GM21529 (cell line): ENCODE data around the gene IQGAP3.

Experiments
- ATAC-seq: cut with Tn5 transposase; IDR thresholded peaks from one replicate; pipeline ENCODE4 v1.9.1; 2021; ENCODE audit not compliant: unreplicated experiment

Gene IQGAP3

DNA sequence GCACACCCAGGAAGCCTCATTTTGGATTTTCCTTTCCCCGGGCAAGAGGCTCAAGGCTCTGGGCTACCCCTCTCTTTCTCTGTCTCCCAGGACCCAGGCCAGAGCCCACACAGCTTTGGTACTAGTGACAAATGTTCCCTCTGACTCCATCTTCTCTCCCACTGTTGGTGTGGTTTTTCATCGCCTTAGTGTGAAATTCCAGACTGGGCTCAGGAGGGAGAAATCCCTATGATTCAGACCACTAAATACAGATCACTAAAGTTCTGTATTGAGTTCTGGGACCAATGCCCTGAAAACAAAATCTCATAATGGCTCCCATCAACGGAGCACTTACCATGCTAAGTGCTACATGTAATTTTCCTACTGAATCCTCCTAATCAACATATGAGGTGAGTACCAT, 26.1 kb downstream of the IQGAP3 start:
- ATAC-seq, result no peak

DNA sequence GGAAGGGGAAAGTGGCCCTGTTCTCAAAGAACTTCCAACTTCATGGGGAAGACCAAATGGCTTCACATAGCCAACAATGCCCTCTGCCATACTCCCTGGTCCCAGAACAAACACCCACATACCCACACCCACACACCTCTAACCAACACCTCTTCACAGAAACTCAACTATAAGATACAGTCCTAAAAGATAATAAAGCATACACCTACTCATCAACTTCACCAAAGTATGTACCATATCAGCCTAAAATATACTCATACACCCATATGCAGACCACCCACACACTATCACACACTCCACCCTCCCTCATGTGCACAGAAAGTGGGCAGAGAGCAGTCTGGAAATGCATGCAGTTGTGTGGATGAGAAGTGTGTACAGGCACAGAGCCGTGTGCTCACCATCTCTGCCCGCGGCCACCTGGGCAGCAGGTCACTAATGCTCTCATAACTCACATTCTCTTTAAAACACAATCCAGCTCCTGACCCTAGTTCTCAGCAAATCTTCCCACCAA, 27.7 kb downstream of the IQGAP3 start:
- ATAC-seq, result no peak

DNA sequence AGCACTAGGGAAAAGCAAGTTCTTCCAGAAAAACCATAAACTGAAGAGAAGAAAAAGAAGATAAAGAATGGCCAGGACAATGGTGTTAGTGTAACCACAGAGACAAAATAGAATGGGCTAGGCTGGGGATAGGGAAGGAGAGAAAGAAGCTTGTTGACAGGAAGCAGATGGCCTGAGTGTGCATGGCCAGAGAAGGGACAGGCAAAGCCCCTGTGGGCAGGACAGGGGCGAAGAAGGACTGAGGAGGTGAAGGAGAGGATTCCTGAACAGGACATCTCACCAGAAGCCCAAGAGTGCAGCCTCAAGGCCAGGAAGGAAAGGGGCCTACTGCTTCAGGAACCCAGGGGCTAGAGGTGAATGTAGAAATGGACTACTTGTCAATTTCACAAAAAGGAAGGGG, 29.3 kb downstream of the IQGAP3 start:
- ATAC-seq, result no peak

GRCh38 chr1:156540955-156541354, 31.4 kb downstream of the IQGAP3 start:
- ATAC-seq, result no peak

GRCh38 chr1:156539818-156540355, 32.5 kb downstream of the IQGAP3 start:
- ATAC-seq, result no peak

DNA sequence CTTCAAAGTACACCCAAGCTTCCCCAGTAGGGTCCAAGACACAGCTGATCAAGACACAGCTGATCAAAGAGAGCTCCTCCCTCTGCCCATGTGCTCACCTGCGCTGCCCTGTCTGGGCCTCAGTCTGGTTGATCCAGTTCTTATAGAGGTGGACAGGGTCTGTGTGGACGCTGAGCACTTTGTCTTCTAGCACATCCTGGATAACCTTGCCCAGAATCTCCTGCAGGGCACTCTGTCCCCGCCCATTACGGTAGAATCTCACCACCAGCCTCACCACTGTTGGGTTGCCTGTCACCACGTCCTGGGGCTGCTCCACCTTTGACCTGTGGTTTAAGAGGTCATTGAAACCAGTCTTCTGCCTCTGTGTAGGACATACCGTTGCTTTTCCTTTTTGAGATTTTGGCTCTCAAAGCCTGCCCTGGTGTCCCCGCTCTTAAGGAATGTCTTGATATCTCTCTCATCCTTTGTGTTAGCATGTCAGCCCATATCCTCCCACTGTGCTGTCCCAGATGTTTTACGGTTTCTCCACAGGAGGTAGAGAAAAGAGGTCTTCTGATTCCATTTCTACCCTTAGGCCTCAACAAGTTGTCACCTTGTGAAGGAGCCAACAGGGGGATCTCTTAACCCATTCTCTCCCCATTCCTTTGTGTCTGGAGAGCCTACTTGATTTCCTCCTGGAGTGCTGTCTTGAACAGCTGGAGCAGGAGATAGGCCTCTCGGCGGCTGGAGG, 33.5 kb downstream of the IQGAP3 start:
- ATAC-seq, result no peak

- no peak for ATAC-seq
Observed at GRCh38 chr1:156537027-156537426, 35.3 kb downstream of the IQGAP3 start.

GRCh38 chr1:156534424-156535060, 37.8 kb downstream of the IQGAP3 start:
- no peak for ATAC-seq

DNA sequence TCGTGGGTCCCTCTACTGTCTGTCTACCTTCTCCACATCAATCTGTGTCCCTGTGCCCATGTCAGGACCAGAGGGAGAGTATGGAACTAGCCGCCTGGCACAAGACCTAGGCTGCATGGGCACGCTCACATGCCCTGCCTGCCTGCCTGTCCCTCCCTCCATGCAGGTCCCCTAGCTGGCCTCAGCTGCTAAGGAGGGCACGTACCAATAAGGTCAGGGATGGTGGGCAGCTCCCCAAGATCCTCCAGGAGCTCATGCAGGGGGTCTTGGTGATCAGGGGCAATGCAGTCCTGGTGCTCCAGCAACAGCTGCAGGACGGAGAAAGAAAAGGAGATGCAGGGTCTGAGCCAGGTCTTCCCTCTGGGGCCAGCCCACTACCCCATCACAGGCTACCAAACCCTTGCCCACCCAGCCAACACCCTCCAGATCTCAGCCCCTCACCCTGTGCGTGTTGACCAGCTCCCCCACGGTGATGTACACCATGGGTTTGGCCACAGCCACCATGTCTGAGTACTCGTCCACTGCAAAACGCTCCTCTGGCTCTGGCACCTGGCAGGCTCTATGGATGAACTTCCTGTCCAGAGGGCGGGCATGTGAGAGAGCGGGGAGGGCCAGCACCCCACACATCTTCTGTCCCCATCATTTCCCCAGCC, 38.7 kb downstream of the IQGAP3 start:
- ATAC-seq, result no peak

- ATAC-seq, result no peak
Observed at GRCh38 chr1:156532374-156532773, 40.0 kb downstream of the IQGAP3 start.

GRCh38 chr1:156530006-156530405, 42.4 kb downstream of the IQGAP3 start:
- ATAC-seq, result no peak

GRCh38 chr1:156528875-156529425, 43.4 kb downstream of the IQGAP3 start:
- no peak for ATAC-seq

DNA sequence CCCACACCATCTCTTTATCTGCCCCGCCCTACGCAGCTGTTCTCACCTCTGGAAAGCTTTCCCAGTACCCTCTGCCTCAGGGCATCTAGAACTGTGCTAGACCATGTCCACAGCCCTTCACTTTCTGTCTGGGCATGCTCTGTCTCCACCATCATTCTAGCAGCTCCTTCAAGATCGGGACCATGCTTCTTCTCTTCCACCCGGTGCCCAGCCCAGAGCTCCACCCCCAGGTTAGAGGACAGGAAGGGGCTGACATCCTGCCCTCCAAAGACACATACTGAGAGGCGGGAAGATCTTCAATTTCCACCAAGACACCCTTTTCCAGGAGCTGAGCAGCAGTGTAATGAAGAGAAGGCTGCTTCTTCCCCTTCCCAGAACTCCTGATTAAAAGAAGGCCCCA, 44.1 kb downstream of the IQGAP3 start:
- ATAC-seq, result no peak

DNA sequence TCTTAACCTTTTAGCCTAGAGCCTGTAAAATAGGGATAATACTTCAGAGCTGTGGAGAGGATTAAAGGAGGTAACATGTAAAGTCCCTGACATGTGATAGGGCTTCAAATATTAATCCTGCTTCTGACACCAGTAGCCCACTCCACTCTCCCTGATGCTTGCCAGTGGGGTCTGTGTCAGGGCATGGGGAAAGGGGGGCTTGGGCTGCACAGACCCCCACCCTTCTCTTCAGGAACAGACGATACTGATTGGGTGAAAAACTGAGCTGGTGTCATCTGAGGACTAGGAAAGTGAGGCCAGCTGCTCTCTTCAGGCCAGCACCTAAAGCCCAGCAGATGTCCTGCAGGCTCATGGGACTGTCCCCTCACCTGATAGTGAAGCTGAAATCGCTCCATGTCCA, 44.8 kb downstream of the IQGAP3 start:
- ATAC-seq, result no peak

- ATAC-seq, result no peak
Observed at GRCh38 chr1:156525856-156526489, 46.4 kb downstream of the IQGAP3 start.

DNA sequence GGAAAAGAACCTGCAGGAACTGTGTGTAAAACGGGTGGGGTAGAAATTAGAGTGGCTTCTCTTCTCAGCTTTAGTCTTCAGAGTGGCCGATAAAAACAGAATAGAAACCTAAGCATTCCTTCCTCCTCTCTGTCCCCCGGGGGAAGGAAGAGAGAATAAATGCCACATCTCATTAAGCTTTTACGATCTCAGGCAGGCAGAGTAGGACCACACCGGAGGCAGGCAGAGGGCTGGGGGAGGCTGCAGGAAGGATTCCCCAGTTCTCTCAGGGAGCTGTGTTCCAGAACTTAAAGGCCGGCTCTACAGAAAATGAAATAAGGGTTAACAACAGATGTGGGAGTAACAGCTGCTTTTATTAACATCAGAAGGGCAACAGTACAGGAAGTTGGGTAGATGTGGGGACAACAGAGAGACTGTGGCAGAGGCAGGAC, 47.3 kb downstream of the IQGAP3 start:
- ATAC-seq, result no peak

DNA sequence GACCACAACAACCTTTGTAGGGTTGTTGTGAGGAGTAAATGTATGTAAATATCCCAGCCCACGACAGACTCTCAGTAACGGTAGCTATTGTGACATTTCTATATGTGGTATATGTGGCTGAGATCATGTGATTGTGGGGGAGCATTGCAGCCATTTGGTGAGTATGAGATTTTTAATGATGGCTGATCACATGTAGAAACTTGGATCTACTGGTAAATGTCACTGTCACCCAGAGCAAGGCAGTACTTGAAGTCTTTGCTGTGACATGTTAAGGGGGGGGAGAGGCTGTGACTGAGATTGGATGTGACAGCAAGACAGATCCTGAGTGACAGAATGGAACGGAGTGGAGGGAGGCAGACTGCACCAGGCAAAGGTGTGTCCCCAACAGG, 47.9 kb downstream of the IQGAP3 start:
- peak; percentile 56 for ATAC-seq

- no peak for ATAC-seq
Observed at GRCh38 chr1:156523801-156524480, 48.4 kb downstream of the IQGAP3 start.

- ATAC-seq, result no peak
Observed at GRCh38 chr1:156522443-156522970, 49.9 kb downstream of the IQGAP3 start.

- no peak for ATAC-seq
Observed at GRCh38 chr1:156517748-156518147, 54.6 kb downstream of the IQGAP3 start.
